Measurements from ENCODE around the gene SLC24A4.

SLC24A4 gene

GRCh38 chr14:92546347-92547053 is 223.5 kb downstream of the SLC24A4 start:
- DNase-seq (ENCODE audit: low spot score): no peak

- DNase-seq (ENCODE audit: low spot score): no peak
Measured at GRCh38 chr14:92549105-92549858, 226.3 kb downstream of the SLC24A4 start.

GRCh38 chr14:92549859-92550230 is 226.9 kb downstream of the SLC24A4 start:
- no peak for DNase-seq (ENCODE audit: low spot score)

Data from germinal center (tissue), 1 donor.